COLO668 (cell line): ENCODE measurements around the gene KLK2.

ENCODE experiments used
- DNase-seq: peaks from one replicate; lab custom pipeline; 2025; ENCODE audit not compliant: unreplicated experiment; lab: John Stamatoyannopoulos, UW

Gene KLK2

DNA sequence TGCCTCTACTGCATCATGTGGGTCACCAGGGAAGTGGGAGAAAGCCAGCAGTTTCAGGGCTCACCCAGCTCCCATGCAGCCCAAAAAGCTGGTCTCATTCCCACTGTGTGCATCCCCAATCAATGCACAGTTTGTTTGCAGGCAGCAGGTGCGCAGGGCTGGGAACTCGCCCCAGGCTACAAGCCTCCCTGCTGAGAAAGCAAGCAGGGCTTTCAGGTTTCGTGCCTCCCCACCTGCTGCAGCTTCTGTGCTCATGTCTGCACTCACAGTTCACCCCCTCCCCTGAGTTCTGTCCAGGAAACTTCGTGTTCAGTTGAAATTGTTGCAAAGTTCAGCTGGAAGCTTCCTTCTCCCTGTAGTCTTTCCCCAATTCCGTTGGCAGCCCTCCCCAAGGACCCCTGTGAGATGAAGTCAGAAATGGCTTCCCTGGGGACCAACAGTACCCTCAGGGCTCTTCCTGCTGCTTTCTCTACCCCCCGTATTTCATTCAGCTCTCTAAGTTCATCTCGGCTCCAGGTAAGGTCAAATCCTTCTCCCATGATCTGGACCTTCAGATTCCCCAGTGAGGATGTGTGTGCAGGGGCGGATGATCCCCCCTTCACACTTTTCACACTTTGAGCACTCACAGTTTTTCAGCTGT, 28.8 kb upstream of the KLK2 start:
- DNase-seq, result peak; percentile 94

GRCh38 chr19:50850738-50851137, 22.5 kb upstream of the KLK2 start:
- DNase-seq, result no peak

GRCh38 chr19:50851620-50852019, 21.6 kb upstream of the KLK2 start:
- peak; percentile 34 for DNase-seq

- DNase-seq, result no peak
Measured at GRCh38 chr19:50854636-50855410, 18.4 kb upstream of the KLK2 start, which contains the start of gene KLK3. Gene KLK3 (plus strand): TSS chr19:50854915. CDS start chr19:50854956, 41 bp downstream.

GRCh38 chr19:50857366-50857765, 15.9 kb upstream of the KLK2 start:
- DNase-seq, result no peak

GRCh38 chr19:50858886-50859285, 14.4 kb upstream of the KLK2 start:
- peak; percentile 95 for DNase-seq

DNA sequence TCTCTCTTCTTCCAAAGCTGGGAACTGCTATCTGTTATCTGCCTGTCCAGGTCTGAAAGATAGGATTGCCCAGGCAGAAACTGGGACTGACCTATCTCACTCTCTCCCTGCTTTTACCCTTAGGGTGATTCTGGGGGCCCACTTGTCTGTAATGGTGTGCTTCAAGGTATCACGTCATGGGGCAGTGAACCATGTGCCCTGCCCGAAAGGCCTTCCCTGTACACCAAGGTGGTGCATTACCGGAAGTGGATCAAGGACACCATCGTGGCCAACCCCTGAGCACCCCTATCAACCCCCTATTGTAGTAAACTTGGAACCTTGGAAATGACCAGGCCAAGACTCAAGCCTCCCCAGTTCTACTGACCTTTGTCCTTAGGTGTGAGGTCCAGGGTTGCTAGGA, 13.4 kb upstream of the KLK2 start:
- no peak for DNase-seq

DNA sequence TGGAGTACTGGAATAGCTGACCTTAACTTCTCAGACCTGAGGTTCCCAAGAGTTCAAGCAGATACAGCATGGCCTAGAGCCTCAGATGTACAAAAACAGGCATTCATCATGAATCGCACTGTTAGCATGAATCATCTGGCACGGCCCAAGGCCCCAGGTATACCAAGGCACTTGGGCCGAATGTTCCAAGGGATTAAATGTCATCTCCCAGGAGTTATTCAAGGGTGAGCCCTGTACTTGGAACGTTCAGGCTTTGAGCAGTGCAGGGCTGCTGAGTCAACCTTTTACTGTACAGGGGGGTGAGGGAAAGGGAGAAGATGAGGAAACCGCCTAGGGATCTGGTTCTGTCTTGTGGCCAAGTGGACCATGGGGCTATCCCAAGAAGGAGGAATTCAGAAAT, 12.2 kb upstream of the KLK2 start:
- no peak for DNase-seq

DNA sequence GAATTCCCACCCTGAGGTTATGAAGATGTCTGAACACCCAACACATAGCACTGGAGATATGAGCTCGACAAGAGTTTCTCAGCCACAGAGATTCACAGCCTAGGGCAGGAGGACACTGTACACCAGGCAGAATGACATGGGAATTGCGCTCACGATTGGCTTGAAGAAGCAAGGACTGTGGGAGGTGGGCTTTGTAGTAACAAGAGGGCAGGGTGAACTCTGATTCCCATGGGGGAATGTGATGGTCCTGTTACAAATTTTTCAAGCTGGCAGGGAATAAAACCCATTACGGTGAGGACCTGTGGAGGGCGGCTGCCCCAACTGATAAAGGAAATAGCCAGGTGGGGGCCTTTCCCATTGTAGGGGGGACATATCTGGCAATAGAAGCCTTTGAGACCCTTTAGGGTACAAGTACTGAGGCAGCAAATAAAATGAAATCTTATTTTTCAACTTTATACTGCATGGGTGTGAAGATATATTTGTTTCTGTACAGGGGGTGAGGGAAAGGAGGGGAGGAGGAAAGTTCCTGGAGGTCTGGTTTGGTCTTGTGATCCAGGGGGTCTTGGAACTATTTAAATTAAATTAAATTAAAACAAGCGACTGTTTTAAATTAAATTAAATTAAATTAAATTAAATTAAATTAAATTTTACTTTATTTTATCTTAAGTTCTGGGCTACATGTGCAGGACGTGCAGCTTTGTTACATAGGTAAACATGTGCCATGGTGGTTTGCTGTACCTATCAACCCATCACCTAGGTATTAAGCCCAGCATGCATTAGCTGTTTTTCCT, 11.5 kb upstream of the KLK2 start:
- DNase-seq, result no peak

- no peak for DNase-seq
Measured at GRCh38 chr19:50869479-50869878, 3.8 kb upstream of the KLK2 start.

DNA sequence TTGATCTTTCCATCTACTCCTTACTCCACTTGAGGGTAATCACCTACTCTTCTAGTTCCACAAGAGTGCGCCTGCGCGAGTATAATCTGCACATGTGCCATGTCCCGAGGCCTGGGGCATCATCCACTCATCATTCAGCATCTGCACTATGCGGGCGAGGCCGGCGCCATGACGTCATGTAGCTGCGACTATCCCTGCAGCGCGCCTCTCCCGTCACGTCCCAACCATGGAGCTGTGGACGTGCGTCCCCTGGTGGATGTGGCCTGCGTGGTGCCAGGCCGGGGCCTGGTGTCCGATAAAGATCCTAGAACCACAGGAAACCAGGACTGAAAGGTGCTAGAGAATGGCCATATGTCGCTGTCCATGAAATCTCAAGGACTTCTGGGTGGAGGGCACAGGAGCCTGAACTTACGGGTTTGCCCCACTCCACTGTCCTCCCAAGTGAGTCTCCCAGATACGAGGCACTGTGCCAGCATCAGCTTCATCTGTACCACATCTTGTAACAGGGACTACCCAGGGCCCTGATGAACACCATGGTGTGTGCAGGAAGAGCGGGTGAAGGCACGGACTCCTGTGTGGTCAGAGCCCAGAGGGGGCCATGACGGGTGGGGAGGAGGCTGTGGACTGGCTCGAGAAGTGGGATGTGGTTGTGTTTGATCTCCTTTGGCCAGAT, 2.7 kb upstream of the KLK2 start:
- no peak for DNase-seq

GRCh38 chr19:50874211-50874610, 972 bp downstream of the KLK2 start:
- DNase-seq, result no peak

DNA sequence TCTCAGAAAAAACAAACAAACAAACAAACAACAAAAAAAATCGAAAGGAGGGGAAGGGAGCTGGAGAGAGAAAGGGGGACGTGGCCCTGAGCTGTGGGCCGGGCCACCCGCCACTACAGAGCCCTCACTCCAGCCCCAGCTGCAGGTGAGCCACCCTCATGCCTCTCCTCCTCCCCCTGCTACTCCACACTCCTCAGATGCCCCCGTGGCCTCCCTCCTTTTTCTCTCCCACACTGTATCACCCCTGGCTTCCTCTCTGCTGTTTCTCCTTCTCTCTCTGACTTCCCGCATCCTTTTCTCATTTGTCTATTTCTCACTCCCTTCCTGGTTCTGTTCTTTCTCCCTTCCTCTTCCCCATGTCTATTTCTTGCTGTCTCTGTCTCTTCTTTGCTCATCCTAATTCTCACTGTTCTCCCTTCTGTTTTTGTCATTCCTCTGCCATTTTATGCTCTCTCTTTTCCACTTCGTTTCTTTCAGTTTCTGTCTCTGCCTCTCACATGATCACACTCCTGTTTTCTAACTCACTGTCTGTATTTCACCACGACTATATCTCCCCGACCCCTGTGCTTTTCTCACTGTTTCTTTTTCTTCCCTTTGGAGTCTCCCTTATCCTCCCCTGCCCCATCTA, 2.7 kb downstream of the KLK2 start:
- no peak for DNase-seq

DNA sequence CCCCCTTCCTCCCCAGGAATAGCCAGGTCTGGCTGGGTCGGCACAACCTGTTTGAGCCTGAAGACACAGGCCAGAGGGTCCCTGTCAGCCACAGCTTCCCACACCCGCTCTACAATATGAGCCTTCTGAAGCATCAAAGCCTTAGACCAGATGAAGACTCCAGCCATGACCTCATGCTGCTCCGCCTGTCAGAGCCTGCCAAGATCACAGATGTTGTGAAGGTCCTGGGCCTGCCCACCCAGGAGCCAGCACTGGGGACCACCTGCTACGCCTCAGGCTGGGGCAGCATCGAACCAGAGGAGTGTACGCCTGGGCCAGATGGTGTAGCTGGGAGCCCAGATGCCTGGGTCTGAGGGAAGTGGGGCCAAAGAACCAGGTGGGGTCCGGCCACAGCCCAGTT, 3.2 kb downstream of the KLK2 start:
- DNase-seq, result no peak

GRCh38 chr19:50877338-50877737, 4.1 kb downstream of the KLK2 start:
- peak; percentile 88 for DNase-seq

DNA sequence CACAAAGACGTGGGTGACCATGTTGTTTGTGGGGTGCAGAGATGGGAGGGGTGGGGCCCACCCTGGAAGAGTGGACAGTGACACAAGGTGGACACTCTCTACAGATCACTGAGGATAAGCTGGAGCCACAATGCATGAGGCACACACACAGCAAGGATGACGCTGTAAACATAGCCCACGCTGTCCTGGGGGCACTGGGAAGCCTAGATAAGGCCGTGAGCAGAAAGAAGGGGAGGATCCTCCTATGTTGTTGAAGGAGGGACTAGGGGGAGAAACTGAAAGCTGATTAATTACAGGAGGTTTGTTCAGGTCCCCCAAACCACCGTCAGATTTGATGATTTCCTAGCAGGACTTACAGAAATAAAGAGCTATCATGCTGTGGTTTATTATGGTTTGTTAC, 5.6 kb downstream of the KLK2 start:
- no peak for DNase-seq

GRCh38 chr19:50880241-50880640, 7.0 kb downstream of the KLK2 start:
- no peak for DNase-seq

- no peak for DNase-seq
Measured at GRCh38 chr19:50882188-50882587, 8.9 kb downstream of the KLK2 start.

GRCh38 chr19:50889638-50890037, 16.4 kb downstream of the KLK2 start:
- DNase-seq, result no peak

- DNase-seq, result no peak
Measured at GRCh38 chr19:50890422-50891252, 17.4 kb downstream of the KLK2 start.
